GM10266 (cell line): Measurements from ENCODE around the gene PNPLA6.

ENCODE experiments used
- DNase-seq: peaks from one replicate; pipeline ENCODE4 v3.0.0; 2012; ENCODE audit errors: extremely low spot score
- CTCF ChIP-seq: IDR thresholded peaks from 2 replicates; pipeline ENCODE4 v1.5.1; 2012; ENCODE audit warnings: mild to moderate bottlenecking, low read depth; ENCODE audit not compliant: control insufficient read depth, insufficient read depth; ENCODE audit errors: missing control alignments

PNPLA6 gene

GRCh38 chr19:7506385-7507328 is 28.9 kb upstream of the PNPLA6 start:
- DNase-seq = peak; percentile 74
- TF ChIP-seq CTCF = no peak

DNA sequence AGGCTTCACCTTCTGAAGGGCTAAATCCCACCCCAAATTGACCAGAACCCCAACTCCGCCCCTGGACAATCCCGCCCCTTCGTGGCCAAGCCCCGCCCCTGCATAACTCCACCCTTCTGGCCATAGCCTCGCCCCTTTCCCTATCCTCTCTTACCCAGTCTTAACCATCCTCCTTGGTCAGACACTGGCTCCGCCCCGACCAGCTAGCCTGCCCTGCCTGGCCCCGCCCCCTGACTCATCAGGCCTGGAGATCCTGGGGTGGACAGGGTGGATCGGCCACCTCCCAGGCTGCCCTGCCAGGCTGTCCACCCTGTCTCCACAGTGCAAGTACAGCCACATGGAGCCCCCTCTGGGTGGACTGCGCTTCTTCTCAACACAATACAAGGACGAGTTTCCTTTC is 27.6 kb upstream of the PNPLA6 start:
- DNase-seq = no peak
- no peak for TF ChIP-seq CTCF

- DNase-seq = no peak
- no peak for TF ChIP-seq CTCF
Observed at GRCh38 chr19:7509625-7510024, 25.9 kb upstream of the PNPLA6 start.

GRCh38 chr19:7512400-7512851 is 23.1 kb upstream of the PNPLA6 start:
- DNase-seq = no peak
- TF ChIP-seq CTCF = no peak

- DNase-seq = no peak
- TF ChIP-seq CTCF = no peak
Observed at GRCh38 chr19:7513809-7514642, 21.5 kb upstream of the PNPLA6 start.

DNA sequence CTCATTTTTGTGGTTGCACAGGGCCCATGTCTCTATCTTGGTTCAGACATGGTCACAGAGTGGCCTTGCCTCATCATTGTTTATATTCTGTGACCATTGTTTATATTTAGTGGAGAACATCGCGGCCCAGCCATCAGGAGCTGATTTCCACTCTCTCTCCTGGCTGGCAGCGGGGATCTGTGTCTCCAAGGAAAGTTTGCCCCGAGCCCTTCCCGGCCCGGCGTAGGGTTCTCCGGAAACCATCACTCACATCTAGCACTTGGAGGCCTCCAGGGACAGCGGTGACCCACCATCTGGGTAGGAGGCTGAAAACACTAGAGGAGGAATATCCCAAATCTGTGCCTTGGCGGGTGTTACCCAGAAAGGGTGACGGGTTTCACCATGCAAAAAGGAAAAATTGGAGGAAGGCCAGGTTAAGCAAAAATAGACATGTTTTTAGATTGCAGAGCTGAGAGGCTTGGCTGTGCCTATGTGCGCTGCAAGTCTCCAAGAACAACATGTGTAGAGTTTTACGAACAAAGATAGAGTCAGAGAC is 20.3 kb upstream of the PNPLA6 start:
- no peak for TF ChIP-seq CTCF
- DNase-seq = no peak
